Mucosa of rectum (tissue), 2 donors: ENCODE measurements around the gene BRF1.

Source experiments
- H3K27ac ChIP-seq, 2 donors: one replicate each; pipeline ENCODE4 v1.7.0; 2013; ENCODE audit warnings: inconsistent platforms in 2 of 2, low read depth in 2 of 2, low read length in 2 of 2
- H3K27me3 ChIP-seq, 2 donors: one replicate each; pipeline ENCODE4 v1.7.0; 2013; ENCODE audit warnings: low read length in 2 of 2; ENCODE audit not compliant: control insufficient read depth in 2 of 2, insufficient read depth in 2 of 2
- H3K36me3 ChIP-seq, 2 donors: one replicate each; pipeline ENCODE4 v1.7.0; 2013; ENCODE audit warnings: low read length in 2 of 2; ENCODE audit not compliant: control insufficient read depth in 2 of 2, insufficient read depth in 2 of 2
- H3K4me1 ChIP-seq, 2 donors: one replicate each; pipeline ENCODE4 v1.7.0; 2013; ENCODE audit warnings: low read length in 2 of 2, mild to moderate bottlenecking in 1 of 2; ENCODE audit not compliant: control insufficient read depth in 2 of 2, insufficient read depth in 2 of 2
- H3K4me3 ChIP-seq, 2 donors: one replicate each; pipeline ENCODE4 v1.7.0; 2013; ENCODE audit warnings: low read length in 2 of 2
- H3K9ac ChIP-seq, 2 donors: one replicate each; pipeline ENCODE4 v1.7.0; 2013; ENCODE audit warnings: low read length in 2 of 2, low read depth in 1 of 2, mild to moderate bottlenecking in 1 of 2
- H3K9me3 ChIP-seq, 2 donors: one replicate each; pipeline ENCODE4 v1.7.0; 2013; ENCODE audit warnings: low read length in 2 of 2; ENCODE audit not compliant: control insufficient read depth in 2 of 2
- donor health status: healthy.
- donor health status: Normal muscosa, but diverticular disease.

BRF1 gene

GRCh38 chr14:105300542-105301102 lies at the start of gene BRF1:
BRF1 (minus strand) TSS chr14:105301001; CDS start chr14:105300629, 372 bp downstream.
- H3K4me3 ChIP-seq, result peak within 1 kb of the TSS; percentile 80 to 89
- H3K4me1 ChIP-seq, result peaks cover 14 to 17% of the 10 kb centered on the region in 2 donors
- peak within 1 kb of the TSS; percentile 99 to 100 for H3K27ac ChIP-seq
- no peaks in the 10 kb centered on the region for H3K36me3 ChIP-seq
- H3K27me3 ChIP-seq, result no peaks in the 10 kb centered on the region
- H3K9me3 ChIP-seq, result no peaks in the 10 kb centered on the region
- H3K9ac ChIP-seq, result peak within 1 kb of the TSS; percentile 83 to 92

- Histone ChIP-seq H3K9ac (no peak overlapping the region), H3K27ac (no peak overlapping the region), H3K27me3 (no peaks in the 10 kb centered on the region), H3K36me3 (peaks cover 2% of the 10 kb centered on the region in 2 donors), H3K9me3 (no peaks in the 10 kb centered on the region), H3K4me1 (no peaks in the 10 kb centered on the region), H3K4me3 (no peak overlapping the region)
Measured at GRCh38 chr14:105349992-105350391, 49.2 kb upstream of the BRF1 start.

- H3K36me3 ChIP-seq, result peaks cover 0 to 2% of the 10 kb centered on the region in 2 donors
- no peak overlapping the region for H3K4me3 ChIP-seq
Measured at GRCh38 chr14:105348945-105349699, 48.3 kb upstream of the BRF1 start.

GRCh38 chr14:105348169-105348944 lies 47.6 kb upstream of the BRF1 start:
- Histone ChIP-seq H3K4me3 (no peak overlapping the region), H3K27me3 (no peaks in the 10 kb centered on the region), H3K27ac (no peak overlapping the region), H3K9me3 (no peaks in the 10 kb centered on the region), H3K36me3 (peaks cover 0 to 2% of the 10 kb centered on the region in 2 donors), H3K9ac (no peak overlapping the region), H3K4me1 (no peaks in the 10 kb centered on the region)

More at GRCh38 chr14:105348945-105349699, 48.3 kb upstream of the BRF1 start:
- no peak overlapping the region for H3K9ac ChIP-seq
- no peak overlapping the region for H3K27ac ChIP-seq
- no peaks in the 10 kb centered on the region for H3K9me3 ChIP-seq
- no peaks in the 10 kb centered on the region for H3K4me1 ChIP-seq
- no peaks in the 10 kb centered on the region for H3K27me3 ChIP-seq

- Histone ChIP-seq H3K4me1 (no peaks in the 10 kb centered on the region), H3K36me3 (peaks cover 0 to 2% of the 10 kb centered on the region in 2 donors), H3K4me3 (no peak overlapping the region), H3K27ac (no peak overlapping the region), H3K27me3 (no peaks in the 10 kb centered on the region), H3K9ac (no peak overlapping the region), H3K9me3 (no peaks in the 10 kb centered on the region)
Measured at GRCh38 chr14:105347587-105347968, 46.8 kb upstream of the BRF1 start.

- Histone ChIP-seq H3K9me3 (no peaks in the 10 kb centered on the region), H3K36me3 (peaks cover 0 to 2% of the 10 kb centered on the region in 2 donors), H3K9ac (no peak overlapping the region), H3K27ac (no peak overlapping the region), H3K4me3 (no peak overlapping the region), H3K4me1 (no peaks in the 10 kb centered on the region), H3K27me3 (no peaks in the 10 kb centered on the region)
Measured at GRCh38 chr14:105346876-105347586, 46.2 kb upstream of the BRF1 start.

- Histone ChIP-seq H3K4me1 (no peaks in the 10 kb centered on the region), H3K27ac (no peak overlapping the region), H3K27me3 (no peaks in the 10 kb centered on the region), H3K9ac (no peak overlapping the region), H3K9me3 (no peaks in the 10 kb centered on the region), H3K4me3 (no peak overlapping the region), H3K36me3 (peaks cover 0 to 2% of the 10 kb centered on the region in 2 donors)
Measured at GRCh38 chr14:105346200-105346533, 45.4 kb upstream of the BRF1 start.

- Histone ChIP-seq H3K9ac (no peak overlapping the region), H3K9me3 (no peaks in the 10 kb centered on the region), H3K36me3 (no peaks in the 10 kb centered on the region), H3K27me3 (no peaks in the 10 kb centered on the region), H3K27ac (no peak overlapping the region), H3K4me1 (no peaks in the 10 kb centered on the region), H3K4me3 (no peak overlapping the region)
Measured at GRCh38 chr14:105343194-105343593, 42.4 kb upstream of the BRF1 start.

GRCh38 chr14:105340821-105341733 lies 40.3 kb upstream of the BRF1 start:
- no peak overlapping the region for H3K9ac ChIP-seq
- H3K27me3 ChIP-seq, result no peaks in the 10 kb centered on the region
- no peak overlapping the region for H3K27ac ChIP-seq
- no peaks in the 10 kb centered on the region for H3K4me1 ChIP-seq
- H3K9me3 ChIP-seq, result no peaks in the 10 kb centered on the region
- H3K4me3 ChIP-seq, result no peak overlapping the region
- no peaks in the 10 kb centered on the region for H3K36me3 ChIP-seq
